ENCODE results near the gene POLR1D.

Gene POLR1D

GRCh38 chr13:27574661-27575060 is 47.0 kb upstream of the POLR1D start:
- Histone ChIP-seq H3K4me1 (ENCODE audit: insufficient read depth, low read length, severe bottlenecking) (peaks cover 5% of the 10 kb centered on the region), H3K9me3 (ENCODE audit: low read length) (no peaks in the 10 kb centered on the region), H4K20me1 (ENCODE audit: insufficient read depth, low read length) (no peaks in the 10 kb centered on the region), H3K4me3 (ENCODE audit: low read depth, low read length, poor library complexity, severe bottlenecking) (no peak overlapping the region), H3K79me2 (ENCODE audit: insufficient read depth, low read length) (no peaks in the 10 kb centered on the region), H3K9ac (ENCODE audit: low read length) (no peak overlapping the region), H3K36me3 (ENCODE audit: insufficient read depth, low read length) (peaks cover 18% of the 10 kb centered on the region), H3F3A (ENCODE audit: insufficient read depth, low read length) (no peaks in the 10 kb centered on the region), H3K9me2 (ENCODE audit: low read depth, low read length) (no peaks in the 10 kb centered on the region), H3K27me3 (ENCODE audit: insufficient read depth, low read length) (no peaks in the 10 kb centered on the region), H3K4me2 (ENCODE audit: low read length) (no peak overlapping the region), H2AFZ (ENCODE audit: low read length) (no peak overlapping the region), H3K27ac (ENCODE audit: low read depth, low read length, poor library complexity, severe bottlenecking) (no peak overlapping the region)
- TF ChIP-seq CTCF (IDR thresholded peaks at IDR 0.05; ENCODE audit: low read length) (no peak), EZH2 (IDR thresholded peaks at IDR 0.05; ENCODE audit: borderline replicate concordance, low read length) (no peak)

- Histone ChIP-seq H3K4me1 (ENCODE audit: insufficient read depth, low read length, severe bottlenecking) (peaks cover 2% of the 10 kb centered on the region), H3K9ac (ENCODE audit: low read length) (no peak overlapping the region), H3K79me2 (ENCODE audit: insufficient read depth, low read length) (no peaks in the 10 kb centered on the region), H3K9me3 (ENCODE audit: low read length) (no peaks in the 10 kb centered on the region), H3K36me3 (ENCODE audit: insufficient read depth, low read length) (peaks cover 18% of the 10 kb centered on the region), H3F3A (ENCODE audit: insufficient read depth, low read length) (no peaks in the 10 kb centered on the region), H3K27me3 (ENCODE audit: insufficient read depth, low read length) (no peaks in the 10 kb centered on the region), H3K27ac (ENCODE audit: low read depth, low read length, poor library complexity, severe bottlenecking) (no peak overlapping the region), H4K20me1 (ENCODE audit: insufficient read depth, low read length) (no peaks in the 10 kb centered on the region), H3K4me3 (ENCODE audit: low read depth, low read length, poor library complexity, severe bottlenecking) (no peak overlapping the region), H3K9me2 (ENCODE audit: low read depth, low read length) (no peaks in the 10 kb centered on the region), H3K4me2 (ENCODE audit: low read length) (no peak overlapping the region), H2AFZ (ENCODE audit: low read length) (no peak overlapping the region)
- TF ChIP-seq CTCF (IDR thresholded peaks at IDR 0.05; ENCODE audit: low read length), result no peak
- no peak for TF ChIP-seq EZH2 (IDR thresholded peaks at IDR 0.05; ENCODE audit: borderline replicate concordance, low read length)
These were observed 43.3 kb upstream of the POLR1D start for GRCh38 chr13:27578121-27579030.

- Histone ChIP-seq H3K4me3 (ENCODE audit: low read depth, low read length, poor library complexity, severe bottlenecking) (no peak overlapping the region), H3K4me1 (ENCODE audit: insufficient read depth, low read length, severe bottlenecking) (peaks cover 5% of the 10 kb centered on the region), H3K27me3 (ENCODE audit: insufficient read depth, low read length) (no peaks in the 10 kb centered on the region), H3K79me2 (ENCODE audit: insufficient read depth, low read length) (no peaks in the 10 kb centered on the region; the same call in 1 of the 2 replicates), H3K9ac (ENCODE audit: low read length) (no peak overlapping the region), H3F3A (ENCODE audit: insufficient read depth, low read length) (0 out of 2 replicates have a peak, but pooled peaks cover 3% of the 10 kb centered on the region), H3K4me2 (ENCODE audit: low read length) (no peak overlapping the region), H3K27ac (ENCODE audit: low read depth, low read length, poor library complexity, severe bottlenecking) (no peak overlapping the region), H2AFZ (ENCODE audit: low read length) (no peak overlapping the region), H3K36me3 (ENCODE audit: insufficient read depth, low read length) (peaks cover 2% of the 10 kb centered on the region; the same call in 1 of the 2 replicates), H4K20me1 (ENCODE audit: insufficient read depth, low read length) (no peaks in the 10 kb centered on the region), H3K9me2 (ENCODE audit: low read depth, low read length) (no peaks in the 10 kb centered on the region), H3K9me3 (ENCODE audit: low read length) (0 out of 2 replicates have a peak, but pooled peaks cover 2% of the 10 kb centered on the region)
- TF ChIP-seq EZH2 (IDR thresholded peaks at IDR 0.05; ENCODE audit: borderline replicate concordance, low read length) (no peak), CTCF (IDR thresholded peaks at IDR 0.05; ENCODE audit: low read length) (no peak)
These were observed 38.0 kb upstream of the POLR1D start for GRCh38 chr13:27583645-27584044.
